K562 (cell line): Measurements from ENCODE around the gene ETFRF1. TPM values are rescaled to one million over a fixed set of nuclear protein-coding genes. Genes with fewer than 3 reads are reported as not detected.

Experiments used
- ATF1 ChIP-seq, 2 experiments: fragments of 450-650 bp in 1 of 2; IDR thresholded peaks; 2 replicates each; pipeline ENCODE4 v1.6.1; 2016; ENCODE audit warnings: missing compliant biosample characterization in 1 of 2, missing genetic modification characterization in 1 of 2
- ATF4 ChIP-seq: fragments of 450-650 bp; formaldehyde crosslinking; IDR thresholded peaks from 2 replicates; pipeline ENCODE4 v1.4.0; 2022; ENCODE audit warnings: mild to moderate bottlenecking, moderate library complexity
- DIDO1 ChIP-seq: fragments of 450-650 bp; IDR thresholded peaks from 2 replicates; pipeline ENCODE4 v1.6.1; 2016; ENCODE audit warnings: low read depth, missing biosample characterization, missing genetic modification characterization
- EGR1 ChIP-seq: fragments of 450-650 bp; conservative IDR thresholded peaks from 2 replicates; pipeline ENCODE4 v1.6.1; 2017; ENCODE audit warnings: mild to moderate bottlenecking
- GABPA ChIP-seq: fragments of 200-800 bp; sonication (Bioruptor generic); conservative IDR thresholded peaks from 2 replicates; pipeline ENCODE4 v1.6.1; 2016; ENCODE audit warnings: low read depth, missing genetic modification characterization, missing compliant biosample characterization
- HNRNPLL ChIP-seq: fragments of 200-400 bp; formaldehyde crosslinking; IDR thresholded peaks from 2 replicates; pipeline ENCODE4 v1.6.1; 2017; ENCODE audit warnings: low read length, low read depth, mild to moderate bottlenecking; ENCODE audit not compliant: poor library complexity, severe bottlenecking
- MAZ ChIP-seq, 2 experiments: fragments of 450-650 bp in 1 of 2; sonication (generic) in 1 of 2; formaldehyde crosslinking; IDR thresholded peaks in 1 of 2; conservative IDR thresholded peaks in 1 of 2; 2 replicates each; pipeline versions ENCODE4 v1.4.0 to v1.5.0; 2020; ENCODE audit warnings: mild to moderate bottlenecking in 1 of 2, missing genetic modification reagents in 1 of 2
- MECOM ChIP-seq: fragments of 250-450 bp; sonication (Bioruptor Pico); IDR thresholded peaks from 2 replicates; pipeline ENCODE4 v1.8.0; 2022; ENCODE audit warnings: inconsistent platforms
- NBN ChIP-seq: fragments of 450-650 bp; IDR thresholded peaks from 2 replicates; pipeline ENCODE4 v1.6.1; 2016; ENCODE audit warnings: low read depth, mild to moderate bottlenecking
- PKNOX1 ChIP-seq: fragments of 450-650 bp; IDR thresholded peaks from 2 replicates; pipeline ENCODE4 v1.6.1; 2016
- RFX1 ChIP-seq: fragments of 450-650 bp; IDR thresholded peaks from 2 replicates; pipeline ENCODE4 v1.6.1; 2016; ENCODE audit warnings: mild to moderate bottlenecking, moderate library complexity
- SIX5 ChIP-seq, 2 experiments: IDR thresholded peaks; 2 replicates each; pipeline ENCODE4 v1.6.1; 2011; ENCODE audit warnings: low read length in 2 of 2, borderline replicate concordance in 1 of 2, low read depth in 1 of 2, mild to moderate bottlenecking in 1 of 2, moderate library complexity in 1 of 2; ENCODE audit not compliant: insufficient read depth in 1 of 2
- SMARCE1 ChIP-seq: fragments of 450-650 bp; IDR thresholded peaks from 2 replicates; pipeline ENCODE4 v1.7.1; 2016; ENCODE audit warnings: mild to moderate bottlenecking
- TFAP4 ChIP-seq: sonication (generic); formaldehyde crosslinking; IDR thresholded peaks from 2 replicates; pipeline ENCODE4 v1.8.0; 2022; ENCODE audit warnings: missing genetic modification reagents, mild to moderate bottlenecking, moderate library complexity, borderline replicate concordance
- ZFX ChIP-seq: sonication (generic); formaldehyde crosslinking; IDR thresholded peaks from 2 replicates; pipeline ENCODE4 v1.8.0; 2022; ENCODE audit warnings: mild to moderate bottlenecking, missing genetic modification reagents, moderate library complexity
- ZNF146 ChIP-seq: IDR thresholded peaks from one replicate; pipeline ENCODE4 v1.6.1; 2018; ENCODE audit warnings: missing compliant biosample characterization; ENCODE audit not compliant: unreplicated experiment
- ZNF253 ChIP-seq: fragments of 250-450 bp; sonication (Bioruptor Pico); conservative IDR thresholded peaks from 2 replicates; pipeline ENCODE4 v1.6.1; 2021; ENCODE audit warnings: mild to moderate bottlenecking
- ZNF274 ChIP-seq: IDR thresholded peaks from 2 replicates; pipeline ENCODE4 v1.6.1; 2011; ENCODE audit warnings: low read depth, mild to moderate bottlenecking, low read length, moderate library complexity, borderline replicate concordance
- ZNF518B ChIP-seq: fragments of 250-450 bp; sonication (Bioruptor Pico); IDR thresholded peaks from 2 replicates; pipeline ENCODE4 v1.5.0; 2021; ENCODE audit warnings: mild to moderate bottlenecking, moderate library complexity
- ZNF551 ChIP-seq: fragments of 250-450 bp; sonication (Bioruptor Pico); IDR thresholded peaks from 2 replicates; pipeline ENCODE4 v1.5.0; 2021; ENCODE audit warnings: mild to moderate bottlenecking, moderate library complexity
- ZNF644 ChIP-seq: fragments of 200-800 bp; sonication (Bioruptor generic); IDR thresholded peaks from 2 replicates; pipeline ENCODE4 v1.6.1; 2016; ENCODE audit warnings: low read depth, missing genetic modification characterization, missing compliant biosample characterization
- polyA plus RNA-seq, 8 experiments: library from polyadenylated mRNA; depleted of rRNA in 4 of 8; stranded (reverse) in 5 of 8; unstranded in 3 of 8; fragments of >200 nt; fragmentation: Nextera tagmentation in 2 of 8; fragmentation: Illumina TruSeq in 1 of 8; extraction: Ambion mirVana in 2 of 8; extraction: Trizol in 1 of 8; gene quantifications; 2 replicates each; pipeline versions ENCODE4 v1.2.1 to v1.2.3, GENCODE V29; 2011 to 2014; ENCODE audit warnings: inconsistent platforms in 1 of 8, missing spikeins in 1 of 8
- total RNA-seq, 7 experiments: library from RNA; depleted of rRNA in 6 of 7; stranded (reverse); fragments of >200 nt in 6 of 7; fragmentation: Illumina TruSeq in 2 of 7; extraction: Trizol in 2 of 7; gene quantifications; 2 replicates each; pipeline versions ENCODE4 v1.2.1 to v1.2.3, GENCODE V29; 2011 to 2021; ENCODE audit warnings: low replicate concordance in 1 of 7

Gene ETFRF1
- total and polyA plus RNA-seq, 9 of the 15 experiments (the other 6 are each of a cell fraction or from before 2014, with no cell fraction given): 16.1 to 107 (median 33.7) TPM

GRCh38 chr12:25195056-25195971, at the start of gene ETFRF1, which contains the start of gene DNAI7 (continued):
- TF ChIP-seq GABPA (tag): peak; percentile 80
- TF ChIP-seq ZNF274: no peak
- peak; percentile 92 for TF ChIP-seq PKNOX1
- peak; percentile 12 for TF ChIP-seq ZNF146 (CRISPR knock-in tag)
- no peak for TF ChIP-seq ZNF551 (CRISPR knock-in tag)
- peak; percentile 98 for TF ChIP-seq RFX1
- TF ChIP-seq ATF4 (CRISPR knock-in tag): no peak
- TF ChIP-seq ZNF253 (CRISPR knock-in tag): no peak
- no peak for TF ChIP-seq ATF1 (CRISPR knock-in tag; IDR thresholded peaks at IDR 0.05)
- TF ChIP-seq ATF1 (tag; IDR thresholded peaks at IDR 0.05): peak; percentile 69
- TF ChIP-seq NBN: peak; percentile 85
- no peak for TF ChIP-seq ZNF644 (tag)
- TF ChIP-seq SIX5 (IDR thresholded peaks at IDR 0.05; ENCODE audit: borderline replicate concordance in 1 of 2, insufficient read depth in 1 of 2, low read depth in 1 of 2, low read length in 2 of 2): no peak
- TF ChIP-seq HNRNPLL: peak; percentile 96
- peak; percentile 94 for TF ChIP-seq ZFX (CRISPR knock-in tag)
- 0 out of 2 replicates have a peak, but pooled peaks have one; percentile 10 for TF ChIP-seq SMARCE1
- peak; percentile 72; the same call in 1 of the 2 replicates for TF ChIP-seq TFAP4 (CRISPR knock-in tag)
- peak; percentile 48 to 52; a peak in 2 of 4 replicates for TF ChIP-seq MAZ (CRISPR knock-in tag; conservative IDR thresholded peaks at IDR 0.05 in 1 of 2, IDR thresholded peaks at IDR 0.05 in 1 of 2)
- TF ChIP-seq DIDO1 (tag): 0 out of 2 replicates have a peak, but pooled peaks have one; percentile 28
- peak; percentile 52; the same call in 1 of the 2 replicates for TF ChIP-seq EGR1
- no peak for TF ChIP-seq ZNF518B
- no peak for TF ChIP-seq MECOM (CRISPR knock-in tag)
